GM12874 (cell line): ENCODE measurements around the gene NARS2.

Experiments used
- TF ChIP-seq, protein P1 (sequence below): IDR thresholded peaks from 2 replicates; pipeline ENCODE4 v1.5.1; 2011; ENCODE audit warnings: low read depth, mild to moderate bottlenecking, control low read depth, low read length, moderate library complexity; ENCODE audit not compliant: insufficient read depth

The NARS2 gene

DNA sequence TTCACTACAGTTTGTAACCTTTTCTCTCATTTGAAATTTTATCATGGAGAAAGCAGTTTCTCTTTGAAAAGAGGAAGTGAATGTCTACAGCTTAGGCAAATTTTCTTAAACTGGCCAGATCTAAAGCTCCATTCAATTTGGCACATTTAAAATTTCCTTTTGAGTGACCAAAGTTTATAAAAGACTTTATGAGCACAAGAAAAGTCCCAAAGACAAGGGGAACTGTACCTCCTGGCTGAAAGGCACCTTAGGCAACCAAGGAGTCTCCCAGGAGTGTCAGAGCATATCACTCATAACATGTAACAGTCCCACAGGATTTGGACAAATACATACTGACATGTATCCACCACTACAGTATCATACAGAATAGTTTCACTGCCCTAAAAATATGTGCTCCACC, 41.3 kb downstream of the NARS2 start:
- TF ChIP-seq, protein P1, sequence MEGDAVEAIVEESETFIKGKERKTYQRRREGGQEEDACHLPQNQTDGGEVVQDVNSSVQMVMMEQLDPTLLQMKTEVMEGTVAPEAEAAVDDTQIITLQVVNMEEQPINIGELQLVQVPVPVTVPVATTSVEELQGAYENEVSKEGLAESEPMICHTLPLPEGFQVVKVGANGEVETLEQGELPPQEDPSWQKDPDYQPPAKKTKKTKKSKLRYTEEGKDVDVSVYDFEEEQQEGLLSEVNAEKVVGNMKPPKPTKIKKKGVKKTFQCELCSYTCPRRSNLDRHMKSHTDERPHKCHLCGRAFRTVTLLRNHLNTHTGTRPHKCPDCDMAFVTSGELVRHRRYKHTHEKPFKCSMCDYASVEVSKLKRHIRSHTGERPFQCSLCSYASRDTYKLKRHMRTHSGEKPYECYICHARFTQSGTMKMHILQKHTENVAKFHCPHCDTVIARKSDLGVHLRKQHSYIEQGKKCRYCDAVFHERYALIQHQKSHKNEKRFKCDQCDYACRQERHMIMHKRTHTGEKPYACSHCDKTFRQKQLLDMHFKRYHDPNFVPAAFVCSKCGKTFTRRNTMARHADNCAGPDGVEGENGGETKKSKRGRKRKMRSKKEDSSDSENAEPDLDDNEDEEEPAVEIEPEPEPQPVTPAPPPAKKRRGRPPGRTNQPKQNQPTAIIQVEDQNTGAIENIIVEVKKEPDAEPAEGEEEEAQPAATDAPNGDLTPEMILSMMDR = no peak

DNA sequence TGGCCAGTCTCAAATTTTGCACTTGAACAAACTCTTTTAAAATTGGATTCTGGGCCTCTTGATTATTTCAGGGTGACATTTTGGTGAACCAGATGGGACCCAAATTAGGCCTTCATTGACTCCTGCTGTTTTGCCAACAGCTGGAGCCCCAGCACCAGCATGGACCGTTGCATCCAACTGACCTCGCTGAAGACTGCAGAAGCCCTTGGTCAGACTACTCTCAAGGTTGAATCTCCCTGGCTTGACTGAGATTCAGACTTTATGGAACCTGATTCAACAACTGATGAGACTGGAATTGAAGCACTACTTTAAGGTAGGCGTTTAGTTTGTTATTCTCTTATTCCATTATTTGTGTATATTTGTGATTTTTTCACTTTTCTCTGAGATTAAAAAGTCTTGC, 41.7 kb downstream of the NARS2 start:
- TF ChIP-seq, protein P1 = no peak

DNA sequence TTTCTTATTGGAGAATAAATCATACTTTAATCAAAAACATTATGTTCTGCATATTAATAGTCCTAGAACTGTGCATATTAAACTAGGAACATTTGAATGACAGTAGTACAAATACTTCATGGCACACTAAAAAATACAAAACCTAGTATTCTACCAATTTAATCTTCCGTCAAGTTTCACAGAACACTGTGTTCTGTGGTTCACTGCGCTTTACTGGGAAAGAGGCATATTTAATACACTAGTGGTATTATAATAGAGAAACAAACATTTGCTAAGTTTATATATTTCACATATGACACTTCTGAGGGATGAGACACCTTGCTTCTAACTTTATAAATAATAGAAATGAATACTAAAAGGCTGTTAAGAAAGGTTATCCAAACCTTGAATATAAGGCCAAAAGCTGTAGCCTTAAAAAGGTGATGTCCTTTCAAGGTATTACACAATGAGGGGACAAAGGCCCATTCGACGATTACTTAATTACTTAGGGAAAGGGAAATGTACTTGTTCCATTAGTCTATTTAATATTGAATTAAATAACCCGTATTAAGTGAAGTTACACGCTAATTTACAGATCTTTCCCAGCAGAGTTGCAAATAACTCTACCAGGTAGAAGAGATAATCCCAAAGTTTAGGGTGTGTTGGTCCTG, 48.0 kb downstream of the NARS2 start:
- TF ChIP-seq, protein P1 = no peak

DNA sequence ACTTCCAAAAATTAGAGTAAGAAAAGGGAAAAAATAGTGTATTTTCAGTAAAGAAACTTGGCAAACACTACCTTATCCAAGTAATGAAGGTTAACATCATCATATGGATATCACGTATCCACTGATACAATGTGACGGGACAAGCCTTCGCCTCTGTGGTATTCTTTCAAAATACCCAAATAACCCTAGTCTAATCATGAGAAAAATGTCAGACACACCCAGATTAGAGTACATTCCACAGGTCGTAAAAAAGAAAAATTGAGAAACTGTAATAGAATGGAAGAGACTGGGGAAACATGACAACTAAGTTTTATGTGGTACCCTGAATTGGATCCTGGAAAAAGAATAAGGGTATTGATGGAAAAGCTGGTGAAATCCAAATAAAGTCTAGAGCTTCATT, 48.9 kb downstream of the NARS2 start:
- TF ChIP-seq, protein P1 = no peak

DNA sequence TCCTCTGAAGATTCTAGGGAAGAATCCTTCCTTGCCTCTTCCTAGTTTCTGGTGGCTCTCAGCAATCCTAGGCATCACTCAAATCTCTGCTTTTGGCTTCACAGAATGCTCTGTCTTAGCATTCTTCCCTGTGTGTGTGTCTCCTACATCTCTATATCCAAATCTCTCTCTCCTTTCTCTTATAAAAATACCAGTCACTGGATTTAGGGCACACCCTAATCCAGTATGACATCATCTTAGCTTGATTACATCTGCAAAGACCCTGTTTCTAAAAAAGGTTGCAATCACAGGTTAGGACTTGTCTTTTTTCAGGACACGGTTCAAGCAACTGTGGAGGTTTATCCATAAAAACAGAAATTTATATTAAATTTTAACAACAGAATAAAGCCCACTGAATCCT, 54.4 kb downstream of the NARS2 start:
- TF ChIP-seq, protein P1 = no peak

DNA sequence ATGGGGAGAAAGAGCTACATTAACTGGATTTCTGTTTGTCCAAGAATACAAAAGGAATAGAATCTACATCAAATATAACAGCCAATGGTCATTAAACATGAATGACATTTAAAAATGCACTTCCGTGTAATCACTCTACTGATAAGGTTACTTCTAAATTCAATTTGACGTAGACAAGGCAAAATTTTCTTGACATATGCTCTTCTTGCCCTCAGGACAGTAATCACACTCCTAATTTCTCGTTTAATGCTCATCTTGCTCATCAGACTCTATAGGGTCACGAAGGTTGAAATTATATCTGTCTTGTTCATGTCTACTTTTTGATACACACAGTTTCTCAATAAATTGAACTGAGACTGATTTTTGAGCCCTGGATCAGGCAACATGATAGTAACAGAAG, 58.4 kb downstream of the NARS2 start:
- TF ChIP-seq, protein P1 = no peak

DNA sequence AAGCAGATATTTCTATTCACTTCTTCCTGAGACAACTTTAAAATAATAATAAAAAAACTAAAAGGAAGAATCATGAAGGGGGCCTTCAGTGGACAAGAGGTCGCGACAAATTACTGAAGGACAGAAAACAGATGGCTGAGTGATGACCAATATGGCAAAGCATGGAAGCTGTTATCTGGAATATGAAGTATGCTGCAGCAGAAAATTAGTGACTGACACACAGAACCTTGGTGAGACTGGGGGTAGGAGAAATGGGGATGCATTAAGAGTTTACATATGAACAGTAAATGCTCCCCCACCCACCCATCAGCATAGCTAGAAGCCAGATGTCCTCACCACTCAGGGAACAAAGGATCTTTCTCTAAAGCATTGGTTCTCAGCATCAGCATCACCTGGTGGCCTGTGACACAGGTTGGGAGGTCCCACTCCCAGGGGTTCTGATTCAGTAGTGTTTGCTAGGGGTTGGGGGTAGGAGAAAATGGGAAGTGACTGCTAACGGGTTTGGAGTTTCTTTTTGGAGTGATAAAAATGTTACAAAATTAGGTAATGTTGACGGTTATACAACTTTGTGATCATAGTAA, 59.7 kb downstream of the NARS2 start:
- TF ChIP-seq, protein P1 = no peak
